ENCODE data around the gene ZNF256. TPM values are rescaled to one million over a fixed set of nuclear protein-coding genes. Genes with fewer than 3 reads are reported as not detected.

Gene ZNF256
- total RNA-seq: 1.9 and 2.4 TPM in 2 replicates

GRCh38 chr19:57947419-57948134 lies at the start of gene ZNF256:
ZNF256 (minus strand) TSS chr19:57947706; CDS start chr19:57947474, 232 bp downstream.

GRCh38 chr19:57974434-57974833 lies 26.9 kb upstream of the ZNF256 start, which contains the start of gene C19orf18:
C19orf18 (minus strand) TSS chr19:57974534; CDS start chr19:57974432, 102 bp downstream.

DNA sequence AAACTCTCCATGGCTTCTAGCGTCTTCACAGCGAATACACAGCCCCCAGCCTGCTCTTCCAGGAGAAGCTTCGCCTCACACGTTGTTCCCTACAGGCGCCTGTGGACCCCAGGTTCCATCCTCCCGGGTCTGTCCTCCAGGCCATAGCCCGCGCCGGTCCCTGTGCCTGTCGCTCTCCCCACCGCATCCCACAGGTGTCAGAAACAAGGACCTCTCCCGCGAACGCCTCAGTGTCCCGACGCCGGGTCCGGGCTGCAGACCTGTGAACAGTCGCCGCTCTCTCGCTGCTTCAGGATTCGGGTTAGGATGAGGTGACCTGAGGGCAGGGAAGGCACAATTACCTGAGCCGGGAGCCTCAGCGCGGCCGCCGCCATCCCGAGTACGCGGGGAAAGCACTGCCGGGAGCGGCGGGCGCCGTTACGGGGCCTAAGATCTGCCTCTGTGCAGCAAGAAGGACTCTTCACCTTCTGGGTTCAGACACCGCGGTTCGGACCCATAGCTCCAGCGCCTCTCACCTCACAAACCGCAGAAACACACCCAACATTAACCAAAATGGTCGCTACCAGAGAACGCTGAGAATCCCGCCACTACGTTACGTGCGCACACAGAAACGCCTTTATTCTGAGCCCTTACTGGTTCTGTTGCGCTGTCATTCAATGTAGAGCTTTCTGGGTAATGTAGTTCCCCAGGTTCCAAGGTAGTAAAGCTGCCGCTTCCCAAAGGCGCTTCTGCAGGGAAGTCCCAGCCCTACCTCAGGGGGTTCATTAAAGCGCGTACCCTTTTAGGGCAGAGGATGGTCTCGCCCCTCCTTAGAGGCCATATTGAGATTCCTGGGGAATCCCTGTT lies 12.5 kb downstream of the ZNF256 start, which contains the start of gene ZNF418:
TSS of gene ZNF418 (minus strand) at position 583 of the 846 bp plus-strand sequence. CDS start 1,580 bp downstream, outside the sequence.

DNA sequence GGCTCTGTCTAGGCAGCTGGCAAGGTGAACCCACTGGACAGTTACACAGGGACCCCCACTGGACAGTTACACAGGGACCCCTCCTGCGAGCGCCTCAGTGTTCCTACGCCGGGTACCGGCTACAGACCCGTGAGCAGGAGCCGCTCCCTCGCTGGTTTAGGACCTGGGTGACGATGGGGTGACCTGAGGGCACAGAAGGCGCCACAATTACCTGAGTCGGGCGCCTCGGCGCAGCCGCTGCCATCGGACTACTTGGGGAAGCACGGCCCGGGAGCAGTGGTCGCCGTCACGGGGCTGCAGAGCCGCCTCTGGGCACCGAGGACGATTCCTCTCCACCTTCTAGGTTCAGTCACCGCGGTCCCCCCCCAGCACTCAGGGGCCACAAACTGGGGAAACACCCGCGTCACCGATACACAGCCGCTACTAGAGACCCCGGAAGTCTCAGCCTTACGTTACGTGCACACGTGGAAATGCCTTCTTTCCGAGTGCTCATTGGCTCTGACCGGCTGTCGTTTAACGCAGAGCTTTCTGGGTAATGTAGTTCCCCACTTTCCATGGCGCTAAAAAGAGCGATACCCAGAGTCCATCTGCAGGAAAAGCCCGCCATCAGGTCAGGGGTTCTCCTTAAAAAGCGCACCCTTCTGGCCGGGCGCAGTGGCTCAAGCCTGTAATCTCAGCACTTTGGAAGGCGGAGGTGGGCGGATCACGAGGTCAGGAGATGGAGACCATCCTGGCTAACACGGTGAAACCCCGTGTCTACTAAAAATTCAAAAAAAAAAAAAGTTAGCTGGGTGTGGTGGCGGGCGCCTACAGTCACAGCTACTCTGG lies 31.1 kb downstream of the ZNF256 start, which contains the start of gene ZNF417:
TSS of gene ZNF417 (minus strand) at position 425 of the 828 bp plus-strand sequence. CDS start at position 244, 181 bp downstream.

Other genes with a start within 250 kb of the ZNF256 start
- gene ZNF154, start 238.5 kb downstream of the ZNF256 start, total RNA-seq: 1.0 and 1.3 TPM in 2 replicates
- 3.4 and 4.5 TPM in 2 replicates for gene ZNF671, start 220.1 kb downstream of the ZNF256 start, total RNA-seq
- gene ZNF776, start 200.9 kb downstream of the ZNF256 start, total RNA-seq: 4.8 and 5.7 TPM in 2 replicates
- gene ZNF586, start 178.0 kb downstream of the ZNF256 start, total RNA-seq: 4.9 and 5.9 TPM in 2 replicates
- 3.0 and 4.2 TPM in 2 replicates for gene ZNF552, start 132.8 kb downstream of the ZNF256 start, total RNA-seq
- 8.0 and 9.6 TPM in 2 replicates for gene ZNF587B, start 117.4 kb downstream of the ZNF256 start, total RNA-seq
- 8.5 and 13.4 TPM in 2 replicates for gene ZNF587, start 97.8 kb downstream of the ZNF256 start, total RNA-seq
- 4.5 and 4.9 TPM in 2 replicates for gene ZNF814, start 58.7 kb downstream of the ZNF256 start, total RNA-seq
- gene ZNF417, start 31.1 kb downstream of the ZNF256 start, total RNA-seq: 4.5 and 8.6 TPM in 2 replicates
- 1.2 and 1.3 TPM in 2 replicates for gene ZNF418, start 12.3 kb downstream of the ZNF256 start, total RNA-seq
- gene C19orf18, start 26.8 kb upstream of the ZNF256 start, total RNA-seq: not detected in 2 replicates
- 7.4 TPM in 2 replicates for gene ZNF606, start 55.1 kb upstream of the ZNF256 start, total RNA-seq
- gene ZSCAN1, start 86.3 kb upstream of the ZNF256 start, total RNA-seq: not detected in 2 replicates
- 2.0 and 2.8 TPM in 2 replicates for gene ZNF135, start 111.6 kb upstream of the ZNF256 start, total RNA-seq
- 29.7 and 29.9 TPM in 2 replicates for gene ZSCAN18, start 150.5 kb upstream of the ZNF256 start, total RNA-seq
- 5.7 and 5.9 TPM in 2 replicates for gene ZNF329, start 203.1 kb upstream of the ZNF256 start, total RNA-seq
- gene ZNF274, start 235.4 kb upstream of the ZNF256 start, total RNA-seq: 14.6 and 16.8 TPM in 2 replicates